Sigmoid colon (tissue), 7 donors: Measurements from ENCODE around the gene RAB8A. TPM values are rescaled to one million over a fixed set of nuclear protein-coding genes. Genes with fewer than 3 reads are reported as not detected.
"Not testable (repeated sequence)": the region's sequence is repeated elsewhere in the genome, so short reads cannot be mapped to it uniquely, and the experiment has no call there.

Source experiments
- DNase-seq: peaks from one replicate; pipeline ENCODE4 v3.0.0-alpha.2; 2019
- H3K27ac ChIP-seq, 4 donors: fragments of 200-600 bp; sonication (generic); one replicate each; pipeline ENCODE4 v1.5.1; 2016 to 2019; ENCODE audit warnings: mild to moderate bottlenecking in 1 of 4
- H3K27me3 ChIP-seq, 3 donors: fragments of 200-600 bp; sonication (generic); one replicate each; pipeline ENCODE4 v1.5.1; 2019; ENCODE audit warnings: mild to moderate bottlenecking in 1 of 3
- H3K36me3 ChIP-seq, 4 donors: fragments of 200-600 bp; sonication (generic); one replicate each; pipeline ENCODE4 v1.5.1; 2016 to 2019
- H3K4me1 ChIP-seq, 4 donors: fragments of 200-600 bp; sonication (generic); one replicate each; pipeline ENCODE4 v1.5.1; 2017 to 2019
- H3K4me3 ChIP-seq, 4 donors: fragments of 200-600 bp; sonication (generic); one replicate each; pipeline ENCODE4 v1.5.1; 2017 to 2019; ENCODE audit warnings: mild to moderate bottlenecking in 2 of 4, moderate library complexity in 1 of 4
- H3K9me3 ChIP-seq, 4 donors: fragments of 200-600 bp in 3 of 4; sonication (generic) in 3 of 4; one replicate each; pipeline versions ENCODE4 v1.5.1 to v1.6.1; 2013 to 2019
- CTCF ChIP-seq, 4 experiments: fragments of 450-650 bp in 3 of 4; fragments of 200-600 bp in 1 of 4; IDR thresholded peaks; one replicate each; pipeline ENCODE4 v1.5.1; 2016 to 2019; ENCODE audit warnings: antibody characterized with exemption in 4 of 4, mild to moderate bottlenecking in 3 of 4, moderate library complexity in 2 of 4
- EP300 ChIP-seq, 4 donors: sonication (generic); formaldehyde crosslinking; IDR thresholded peaks; one replicate each; pipeline ENCODE4 v1.6.1; 2017; ENCODE audit warnings: antibody characterized with exemption in 4 of 4
- POLR2A ChIP-seq, 2 donors: fragments of 450-650 bp; IDR thresholded peaks; one replicate each; pipeline ENCODE4 v1.6.1; 2016; ENCODE audit warnings: antibody characterized with exemption in 2 of 2, mild to moderate bottlenecking in 2 of 2, moderate library complexity in 2 of 2
- POLR2AphosphoS5 ChIP-seq, 4 donors: sonication (generic); formaldehyde crosslinking; IDR thresholded peaks; one replicate each; pipeline ENCODE4 v1.6.1; 2017; ENCODE audit warnings: antibody characterized with exemption in 4 of 4
- WGBS, 2 donors: extraction: QIAGEN DNeasy Blood & Tissue Kit; methylation state at CpG; one replicate each; pipeline ENCODE4 v1.1.7; 2013; 5-methylcytosine and 5-hydroxymethylcytosine counted together
- intact Hi-C: fragments of 100-400 bp; cut with DNase I; formaldehyde crosslinking; loops from one replicate; pipeline ENCODE4 v1.15.1; 2023
- polyA plus RNA-seq, 3 donors: library from polyadenylated mRNA; stranded (reverse); fragments of 200-250 nt; gene quantifications; one replicate each; pipeline ENCODE4 v1.2.3, GENCODE V29; 2013
- total RNA-seq, 4 donors: library from RNA; depleted of rRNA; stranded (reverse); fragments of >200 nt; gene quantifications; one replicate each; pipeline ENCODE4 v1.1.0, GENCODE V29; 2016
- donor health status: healthy with polysubstance abuse.
- donor health status: Bipolar disorder and iron deficiency.
- donor health status: healthy.

RAB8A gene
- total and polyA plus RNA-seq, 7 donors = 32.8 to 126 (median 43.9) TPM

- H3K36me3 ChIP-seq = peaks cover 67 to 100% (median 92%) of the 10 kb centered on the region in 4 donors
- H3K4me3 ChIP-seq, H3K27me3 ChIP-seq, DNase-seq, intact Hi-C loops, H3K9me3 ChIP-seq: not testable (repeated sequence)
- H3K27ac ChIP-seq = peak overlapping the region; percentile 97 to 100 (median 100)
- 75 to 86% methylated on average over 11 of the region's 11 CpGs for WGBS, 2 donors
- H3K4me1 ChIP-seq = peaks cover 0 to 88% (median 70%) of the 10 kb centered on the region in 4 donors
- TF ChIP-seq POLR2AphosphoS5 (IDR thresholded peaks at IDR 0.05) = peak in 2 of 4 donors; percentile 6 to 25
Observed at GRCh38 chr19:16087404-16087803, 24.3 kb upstream of the RAB8A start.

- H3K4me1 ChIP-seq = peaks cover 0 to 88% (median 64%) of the 10 kb centered on the region in 4 donors
- 39 to 70% methylated on average over 12 of the region's 12 CpGs for WGBS, 2 donors
- no peak overlapping the region for H3K4me3 ChIP-seq
- no peaks in the 10 kb centered on the region for H3K9me3 ChIP-seq
- no peak for DNase-seq
- intact Hi-C loops = no loop called here
- peaks cover 71 to 100% (median 93%) of the 10 kb centered on the region in 4 donors for H3K36me3 ChIP-seq
- H3K27me3 ChIP-seq = no peaks in the 10 kb centered on the region
- peak overlapping the region; percentile 97 to 100 (median 100) for H3K27ac ChIP-seq
- TF ChIP-seq CTCF (IDR thresholded peaks at IDR 0.05) = no peak
- peak in 2 of 4 donors; percentile 34 to 40 for TF ChIP-seq POLR2AphosphoS5 (IDR thresholded peaks at IDR 0.05)
Observed at GRCh38 chr19:16087940-16088339, 23.7 kb upstream of the RAB8A start.

GRCh38 chr19:16088351-16089009, 23.2 kb upstream of the RAB8A start:
- DNase-seq = peak; percentile 73
- intact Hi-C loops = no loop called here
- peaks cover 76 to 100% (median 94%) of the 10 kb centered on the region in 4 donors for H3K36me3 ChIP-seq
- 16 to 63% methylated on average over 17 of the region's 17 CpGs for WGBS, 2 donors
- H3K27me3 ChIP-seq = no peaks in the 10 kb centered on the region
- H3K9me3 ChIP-seq = no peaks in the 10 kb centered on the region
- H3K27ac ChIP-seq = peak overlapping the region; percentile 97 to 100 (median 100)
- peak; percentile 29 to 64 (median 39) for TF ChIP-seq POLR2AphosphoS5 (IDR thresholded peaks at IDR 0.05)
- TF ChIP-seq EP300 (IDR thresholded peaks at IDR 0.05) = no peak
- peak in 2 of 4 experiments; percentile 10 for TF ChIP-seq CTCF (IDR thresholded peaks at IDR 0.05)
- H3K4me3 ChIP-seq = no peak overlapping the region
- H3K4me1 ChIP-seq = peaks cover 0 to 88% (median 60%) of the 10 kb centered on the region in 4 donors

GRCh38 chr19:16089010-16089846, 22.5 kb upstream of the RAB8A start:
- H3K9me3 ChIP-seq = no peaks in the 10 kb centered on the region
- intact Hi-C loops = no loop called here
- H3K27me3 ChIP-seq = no peaks in the 10 kb centered on the region
- peaks cover 0 to 89% (median 56%) of the 10 kb centered on the region in 4 donors for H3K4me1 ChIP-seq
- DNase-seq = no peak
- H3K4me3 ChIP-seq = no peak overlapping the region
- no peak for TF ChIP-seq POLR2A (IDR thresholded peaks at IDR 0.05)
- no peak for TF ChIP-seq EP300 (IDR thresholded peaks at IDR 0.05)
- peak in 2 of 4 donors; percentile 7 to 19 for TF ChIP-seq POLR2AphosphoS5 (IDR thresholded peaks at IDR 0.05)
- H3K36me3 ChIP-seq = peaks cover 72 to 100% (median 95%) of the 10 kb centered on the region in 4 donors
- H3K27ac ChIP-seq = peak overlapping the region; percentile 97 to 100 (median 100)
- WGBS, 2 donors = 14 to 56% methylated on average over 10 of the region's 10 CpGs

- no peaks in the 10 kb centered on the region for H3K27me3 ChIP-seq
- no peaks in the 10 kb centered on the region for H3K9me3 ChIP-seq
- TF ChIP-seq CTCF (IDR thresholded peaks at IDR 0.05) = no peak
- TF ChIP-seq POLR2AphosphoS5 (IDR thresholded peaks at IDR 0.05) = peak in 1 of 4 donors; percentile 33
- no peak for TF ChIP-seq EP300 (IDR thresholded peaks at IDR 0.05)
- no peak for TF ChIP-seq POLR2A (IDR thresholded peaks at IDR 0.05)
- peak overlapping the region; percentile 72 to 100 (median 98) for H3K27ac ChIP-seq
- H3K4me1 ChIP-seq = peaks cover 0 to 83% (median 45%) of the 10 kb centered on the region in 4 donors
- intact Hi-C loops = no loop called here
- no peak overlapping the region for H3K4me3 ChIP-seq
- 97% methylated on average over 13 of the region's 13 CpGs for WGBS, 2 donors
- DNase-seq = no peak
- H3K36me3 ChIP-seq = peaks cover 71 to 100% (median 98%) of the 10 kb centered on the region in 4 donors
Observed at GRCh38 chr19:16091546-16092475, 19.9 kb upstream of the RAB8A start.
